ENCODE results near the gene DLGAP1.

GRCh38 chr18:3457261-3457724 lies 997.8 kb downstream of the DLGAP1 start:
- no peak for TF ChIP-seq POLR2AphosphoS5 (IDR thresholded peaks at IDR 0.05)
- TF ChIP-seq, protein P1, sequence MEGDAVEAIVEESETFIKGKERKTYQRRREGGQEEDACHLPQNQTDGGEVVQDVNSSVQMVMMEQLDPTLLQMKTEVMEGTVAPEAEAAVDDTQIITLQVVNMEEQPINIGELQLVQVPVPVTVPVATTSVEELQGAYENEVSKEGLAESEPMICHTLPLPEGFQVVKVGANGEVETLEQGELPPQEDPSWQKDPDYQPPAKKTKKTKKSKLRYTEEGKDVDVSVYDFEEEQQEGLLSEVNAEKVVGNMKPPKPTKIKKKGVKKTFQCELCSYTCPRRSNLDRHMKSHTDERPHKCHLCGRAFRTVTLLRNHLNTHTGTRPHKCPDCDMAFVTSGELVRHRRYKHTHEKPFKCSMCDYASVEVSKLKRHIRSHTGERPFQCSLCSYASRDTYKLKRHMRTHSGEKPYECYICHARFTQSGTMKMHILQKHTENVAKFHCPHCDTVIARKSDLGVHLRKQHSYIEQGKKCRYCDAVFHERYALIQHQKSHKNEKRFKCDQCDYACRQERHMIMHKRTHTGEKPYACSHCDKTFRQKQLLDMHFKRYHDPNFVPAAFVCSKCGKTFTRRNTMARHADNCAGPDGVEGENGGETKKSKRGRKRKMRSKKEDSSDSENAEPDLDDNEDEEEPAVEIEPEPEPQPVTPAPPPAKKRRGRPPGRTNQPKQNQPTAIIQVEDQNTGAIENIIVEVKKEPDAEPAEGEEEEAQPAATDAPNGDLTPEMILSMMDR (IDR thresholded peaks at IDR 0.05): no peak
- no peak for TF ChIP-seq POLR2A (IDR thresholded peaks at IDR 0.05)

Measured in breast epithelium (tissue), 3 donors.